Measurements from ENCODE around the gene CASTOR1.

DNA sequence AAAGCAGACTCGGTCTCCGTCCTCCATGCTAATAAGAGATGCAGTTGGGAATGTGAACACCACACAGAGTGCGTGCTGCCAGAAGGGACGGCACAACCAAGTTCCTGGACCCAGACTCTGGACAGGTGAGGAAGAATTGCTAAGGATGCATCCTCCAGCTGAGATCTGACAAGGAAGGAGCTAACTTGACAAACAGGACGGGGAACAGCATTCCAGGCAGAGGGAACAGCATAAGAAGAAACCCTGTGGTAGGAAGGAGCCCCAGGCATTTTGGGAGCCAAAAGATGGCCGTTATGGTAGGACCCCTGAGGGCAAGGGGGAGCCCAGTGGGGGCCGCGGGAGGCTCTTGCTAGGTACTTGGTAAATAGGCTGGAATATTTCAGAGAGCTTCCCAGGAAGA lies 28.6 kb downstream of the CASTOR1 start:
- TF ChIP-seq, protein P1, sequence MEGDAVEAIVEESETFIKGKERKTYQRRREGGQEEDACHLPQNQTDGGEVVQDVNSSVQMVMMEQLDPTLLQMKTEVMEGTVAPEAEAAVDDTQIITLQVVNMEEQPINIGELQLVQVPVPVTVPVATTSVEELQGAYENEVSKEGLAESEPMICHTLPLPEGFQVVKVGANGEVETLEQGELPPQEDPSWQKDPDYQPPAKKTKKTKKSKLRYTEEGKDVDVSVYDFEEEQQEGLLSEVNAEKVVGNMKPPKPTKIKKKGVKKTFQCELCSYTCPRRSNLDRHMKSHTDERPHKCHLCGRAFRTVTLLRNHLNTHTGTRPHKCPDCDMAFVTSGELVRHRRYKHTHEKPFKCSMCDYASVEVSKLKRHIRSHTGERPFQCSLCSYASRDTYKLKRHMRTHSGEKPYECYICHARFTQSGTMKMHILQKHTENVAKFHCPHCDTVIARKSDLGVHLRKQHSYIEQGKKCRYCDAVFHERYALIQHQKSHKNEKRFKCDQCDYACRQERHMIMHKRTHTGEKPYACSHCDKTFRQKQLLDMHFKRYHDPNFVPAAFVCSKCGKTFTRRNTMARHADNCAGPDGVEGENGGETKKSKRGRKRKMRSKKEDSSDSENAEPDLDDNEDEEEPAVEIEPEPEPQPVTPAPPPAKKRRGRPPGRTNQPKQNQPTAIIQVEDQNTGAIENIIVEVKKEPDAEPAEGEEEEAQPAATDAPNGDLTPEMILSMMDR (conservative IDR thresholded peaks at IDR 0.05 in 1 of 2, IDR thresholded peaks at IDR 0.05 in 1 of 2; ENCODE audit: extremely low read depth in 1 of 2, insufficient read depth in 1 of 2, low read depth in 1 of 2, low read length in 2 of 2), result no peak
- no peak for TF ChIP-seq EZH2 (IDR thresholded peaks at IDR 0.05; ENCODE audit: borderline replicate concordance, low read length)
